ENCODE results near the gene PARVA.
"Not testable (repeated sequence)": the region's sequence is repeated elsewhere in the genome, so short reads cannot be mapped to it uniquely, and the experiment has no call there.

PARVA gene, protein sequence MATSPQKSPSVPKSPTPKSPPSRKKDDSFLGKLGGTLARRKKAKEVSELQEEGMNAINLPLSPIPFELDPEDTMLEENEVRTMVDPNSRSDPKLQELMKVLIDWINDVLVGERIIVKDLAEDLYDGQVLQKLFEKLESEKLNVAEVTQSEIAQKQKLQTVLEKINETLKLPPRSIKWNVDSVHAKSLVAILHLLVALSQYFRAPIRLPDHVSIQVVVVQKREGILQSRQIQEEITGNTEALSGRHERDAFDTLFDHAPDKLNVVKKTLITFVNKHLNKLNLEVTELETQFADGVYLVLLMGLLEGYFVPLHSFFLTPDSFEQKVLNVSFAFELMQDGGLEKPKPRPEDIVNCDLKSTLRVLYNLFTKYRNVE

DNA sequence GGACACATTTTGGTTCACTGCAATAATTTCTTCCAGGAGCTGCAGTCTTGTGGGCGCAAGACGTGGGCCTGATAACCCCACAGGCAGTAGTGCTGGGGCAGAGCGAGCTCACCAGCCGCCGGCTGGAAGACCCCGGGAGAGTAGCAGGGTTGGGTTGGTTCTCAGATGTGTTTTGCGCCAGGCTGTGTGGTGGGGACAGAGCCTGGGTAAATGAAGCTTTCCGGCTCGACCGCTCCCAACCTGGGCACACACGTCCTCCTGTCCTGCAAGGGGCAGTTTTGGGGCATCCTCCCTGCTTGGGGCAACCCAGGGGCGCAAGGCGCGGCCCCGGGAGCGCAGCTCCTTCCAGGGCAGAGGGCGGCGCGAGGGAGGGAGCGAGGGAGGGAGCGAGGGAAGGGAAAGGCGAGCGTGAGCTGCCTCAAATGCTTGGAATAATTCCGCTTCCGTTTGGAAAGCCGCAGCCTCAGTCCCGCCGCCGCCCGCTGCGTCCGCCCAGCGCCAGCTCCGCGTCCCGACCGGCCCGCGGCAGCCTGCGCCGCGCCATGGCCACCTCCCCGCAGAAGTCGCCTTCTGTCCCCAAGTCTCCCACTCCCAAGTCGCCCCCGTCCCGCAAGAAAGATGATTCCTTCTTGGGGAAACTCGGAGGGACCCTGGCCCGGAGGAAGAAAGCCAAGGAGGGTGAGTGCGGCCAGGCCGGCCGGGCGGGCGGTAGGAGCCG, at the start of gene PARVA:
Gene PARVA (plus strand): TSS at position 466 of the 718 bp plus-strand sequence. CDS start 77 bp downstream, at position 543.
- peak; percentile 69 for DNase-seq (ENCODE audit: low read depth)

DNA sequence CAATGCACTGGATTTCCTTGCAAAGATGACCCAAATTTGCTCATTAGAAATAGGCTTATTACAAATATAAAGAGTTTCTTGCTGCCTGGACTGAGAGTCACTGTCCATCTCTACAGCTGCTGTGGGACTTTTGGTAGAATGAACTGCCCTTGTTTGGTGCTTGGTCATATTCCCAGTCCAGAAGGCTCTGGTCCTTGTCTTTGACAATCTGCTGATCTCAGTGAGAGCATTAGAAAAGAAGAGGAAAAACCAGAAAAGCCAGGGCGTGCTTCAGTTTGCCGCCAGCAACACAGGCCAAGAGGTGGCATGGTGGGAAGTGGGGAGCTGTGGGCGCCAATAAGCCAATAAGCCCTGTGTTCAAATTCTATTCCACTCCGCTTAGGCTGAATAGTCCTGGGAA, 48.2 kb upstream of the PARVA start:
- DNase-seq (ENCODE audit: low read depth), result no peak

DNA sequence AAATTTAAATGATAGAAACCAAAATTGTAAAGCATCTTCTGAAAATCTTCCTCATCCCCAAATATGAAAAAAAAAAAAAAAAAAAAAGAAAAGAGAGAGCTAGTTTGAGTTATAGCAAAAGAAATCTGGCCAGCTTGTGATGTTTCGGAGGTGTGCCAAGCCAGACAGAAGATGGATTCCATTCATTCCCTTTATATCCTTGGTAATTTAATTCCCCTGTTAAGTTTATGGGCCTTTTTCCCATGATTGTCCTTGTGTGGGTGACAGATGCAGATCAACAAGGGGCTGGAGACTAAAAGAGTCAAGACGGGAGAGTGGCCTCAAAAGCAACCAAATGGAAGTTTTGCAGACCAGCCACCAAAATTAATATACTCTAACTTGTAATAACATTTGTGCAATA, 47.6 kb upstream of the PARVA start:
- no peak for DNase-seq (ENCODE audit: low read depth)

DNA sequence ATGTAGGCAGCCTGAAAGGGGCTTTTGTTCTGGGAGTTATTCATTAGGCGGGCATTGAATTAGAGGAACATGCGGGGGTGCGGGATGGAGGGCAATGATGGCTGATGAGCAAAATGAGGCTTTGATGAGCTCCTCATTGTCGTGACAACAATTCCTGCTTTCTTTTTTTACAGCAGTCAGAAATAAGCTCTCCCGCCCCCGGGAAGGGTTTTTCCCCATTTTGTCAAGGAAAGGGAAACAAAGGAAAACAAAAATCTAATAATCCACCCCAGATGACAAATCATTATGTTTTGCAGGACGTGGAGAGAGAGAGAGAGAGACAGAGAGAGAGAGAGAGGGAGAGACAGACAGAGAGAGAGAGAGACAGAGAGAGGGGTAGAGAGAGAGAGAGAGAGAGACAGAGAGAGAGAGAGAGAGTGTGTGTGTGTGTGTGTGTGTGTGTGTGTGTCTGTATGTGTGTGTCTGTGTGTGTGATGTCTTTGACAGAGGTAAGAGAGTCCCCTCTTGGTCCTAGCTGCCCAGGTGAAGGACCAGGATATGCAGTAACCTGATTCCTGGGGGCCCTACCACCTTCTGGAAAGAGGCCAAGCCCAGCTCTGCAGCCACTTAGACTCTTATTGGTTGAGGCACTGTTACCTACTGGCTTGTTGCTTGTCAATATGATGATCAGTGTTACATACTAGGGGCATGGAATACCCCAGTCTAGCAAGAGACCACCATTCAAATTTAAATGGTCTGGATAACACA, 46.7 kb upstream of the PARVA start:
- DNase-seq (ENCODE audit: low read depth), result no peak

DNA sequence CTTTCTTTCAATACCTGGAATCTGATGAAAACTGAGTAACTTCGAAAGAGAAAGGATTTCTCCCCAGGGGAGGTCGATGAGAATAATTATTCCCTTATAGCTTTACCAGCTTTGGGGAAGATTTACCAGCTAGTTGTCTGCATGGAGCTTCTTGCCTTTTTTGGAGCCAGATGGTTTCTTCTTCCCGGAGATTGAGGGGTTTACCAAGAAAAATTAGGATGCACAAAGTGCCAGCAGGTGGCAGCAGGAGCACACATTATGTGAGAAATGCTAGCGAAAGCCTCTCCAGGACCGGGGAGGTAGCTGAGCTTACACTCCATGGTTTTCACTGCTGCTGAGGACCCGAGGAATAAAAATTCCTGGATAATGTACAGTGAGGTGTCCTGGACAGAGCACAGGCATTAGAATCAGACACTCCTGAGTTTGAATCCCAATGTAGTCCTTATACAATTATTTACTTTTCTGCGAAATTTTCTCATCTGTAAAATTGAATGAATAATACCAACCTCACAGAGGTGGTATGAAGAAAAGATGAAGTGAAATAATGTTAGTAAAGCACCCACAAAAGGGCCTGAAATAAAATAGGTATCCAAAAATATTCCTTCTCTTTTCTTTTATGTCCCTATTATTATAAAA, 46.0 kb upstream of the PARVA start:
- peak; percentile 70 for DNase-seq (ENCODE audit: low read depth)

DNA sequence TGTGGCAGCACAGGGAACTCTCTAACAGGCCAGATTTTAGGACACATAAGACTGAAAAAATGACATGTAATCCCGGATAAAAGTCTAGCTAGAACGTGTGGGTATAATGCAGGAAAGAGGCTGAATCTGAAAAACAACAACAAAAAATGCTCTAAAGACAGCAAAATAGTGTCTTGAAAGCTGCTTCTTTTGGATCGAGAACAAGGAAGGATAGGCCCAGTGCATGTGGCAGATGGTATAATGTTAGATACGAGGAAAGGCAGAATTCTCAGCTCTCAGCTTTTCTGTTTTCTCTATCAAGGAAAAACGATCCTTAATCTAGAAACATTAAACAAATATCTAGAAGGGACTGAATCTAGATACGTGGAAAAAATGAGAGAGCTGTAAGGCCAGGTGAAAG, 33.8 kb upstream of the PARVA start:
- no peak for DNase-seq (ENCODE audit: low read depth)

DNA sequence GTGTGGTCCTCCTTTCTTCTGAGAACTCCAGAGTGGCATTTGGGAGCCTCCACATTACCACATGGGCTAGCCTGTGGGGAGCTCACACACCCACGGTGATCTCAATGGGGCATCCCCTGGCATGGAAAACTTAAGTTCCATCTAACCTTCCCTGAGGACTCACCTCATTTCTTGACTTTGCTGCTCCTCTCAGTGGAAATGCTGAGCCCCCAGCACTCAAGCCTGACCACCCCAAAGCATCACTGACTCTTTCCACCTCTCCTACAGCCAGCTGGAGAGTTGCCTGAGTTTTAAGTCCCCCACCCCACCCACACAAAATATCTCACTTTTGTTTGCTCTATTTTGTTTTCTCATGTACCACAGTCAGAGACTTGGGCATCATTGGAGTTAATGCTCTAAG, 23.8 kb upstream of the PARVA start:
- no peak for DNase-seq (ENCODE audit: low read depth)

DNA sequence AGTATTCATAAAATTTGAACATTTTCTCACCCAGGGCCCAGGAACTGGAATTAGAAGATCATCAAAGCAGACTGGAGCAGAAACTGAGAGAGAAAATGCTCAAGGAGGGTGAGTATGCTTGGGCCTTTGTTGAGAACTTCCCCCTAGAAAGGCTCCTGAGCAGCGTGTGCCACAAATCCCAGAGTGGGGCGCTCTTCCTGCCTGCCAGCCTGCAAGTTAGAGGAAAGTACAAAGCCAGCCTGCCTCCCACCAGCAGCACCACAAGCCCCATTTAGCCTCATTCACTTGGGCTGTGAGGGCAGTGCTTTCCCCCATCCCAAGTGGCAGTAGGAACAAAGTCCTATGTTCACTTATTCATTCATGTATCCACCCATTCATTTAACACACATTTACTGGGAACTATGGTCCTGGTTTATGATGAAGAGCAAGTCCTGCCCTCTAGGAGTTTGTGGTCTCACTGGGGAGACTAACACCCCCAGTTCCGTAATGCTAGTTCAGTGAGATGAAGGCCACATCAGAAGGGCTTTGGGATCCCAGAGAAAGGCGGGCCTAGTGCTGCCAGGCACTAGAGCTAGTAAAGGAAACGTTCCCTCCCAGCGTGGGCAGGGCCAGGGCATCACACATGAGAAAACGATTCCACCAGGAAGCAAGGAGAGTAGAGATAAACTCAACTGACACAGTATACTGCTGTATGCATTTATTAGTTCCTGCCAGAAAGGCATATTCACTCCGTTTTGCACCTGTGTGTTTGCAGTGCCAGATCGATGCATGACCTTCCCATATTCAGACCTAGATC, 22.4 kb upstream of the PARVA start:
- no peak for DNase-seq (ENCODE audit: low read depth)

DNA sequence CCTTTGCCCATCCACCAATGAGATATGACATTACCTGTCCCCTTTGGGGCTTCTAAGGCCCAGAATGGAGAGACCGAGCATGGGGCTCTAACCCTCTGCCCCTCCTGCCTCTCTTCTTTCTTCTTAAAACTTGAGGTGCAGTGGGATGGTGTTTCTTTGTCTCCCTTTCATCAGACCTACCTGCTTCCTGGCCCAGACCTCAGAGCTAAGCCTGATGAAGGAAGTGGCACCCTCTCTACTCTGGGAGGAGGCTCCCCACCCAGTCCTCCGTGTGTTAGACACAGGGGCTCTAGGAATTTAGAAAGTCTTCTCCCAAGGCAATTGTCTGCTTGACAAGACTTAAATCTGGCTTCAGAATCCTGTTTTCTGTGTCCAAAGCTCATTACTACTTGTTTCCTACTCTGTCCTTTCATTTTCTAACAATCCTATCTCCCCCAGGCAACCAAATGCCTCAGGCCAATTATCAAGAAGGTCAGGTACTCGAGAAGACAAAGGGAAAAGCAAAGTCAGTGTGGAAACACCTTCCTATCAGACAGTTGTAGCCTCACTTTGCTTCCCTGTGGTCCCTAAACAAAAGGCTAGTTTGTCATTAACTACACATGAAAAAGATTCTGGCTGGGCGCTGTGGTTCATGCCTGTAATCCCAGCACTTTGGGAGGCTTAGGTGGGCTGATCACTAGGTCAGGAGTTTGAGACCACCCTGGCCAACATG, 20.3 kb upstream of the PARVA start:
- no peak for DNase-seq (ENCODE audit: low read depth)

DNA sequence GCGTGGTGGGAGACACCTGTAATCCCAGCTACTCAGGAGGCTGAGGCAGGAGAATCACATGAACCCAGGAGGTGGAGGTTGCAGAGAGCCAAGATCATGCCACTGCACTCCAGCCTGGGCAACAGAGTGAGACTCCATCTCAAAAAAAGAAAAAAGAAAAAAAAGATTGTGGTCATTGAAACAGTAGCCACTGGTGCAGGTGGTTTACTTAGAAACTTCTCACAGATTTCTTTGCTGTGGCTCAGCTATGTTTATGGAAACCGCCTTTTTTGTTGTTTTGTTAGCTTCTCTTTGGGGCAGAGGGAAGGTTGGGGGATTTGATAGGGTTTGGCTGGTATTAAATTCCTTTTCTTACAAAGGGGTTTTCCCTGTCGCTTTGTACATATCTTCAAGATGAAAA, 19.7 kb upstream of the PARVA start:
- DNase-seq (ENCODE audit: low read depth), result not testable (repeated sequence)

DNA sequence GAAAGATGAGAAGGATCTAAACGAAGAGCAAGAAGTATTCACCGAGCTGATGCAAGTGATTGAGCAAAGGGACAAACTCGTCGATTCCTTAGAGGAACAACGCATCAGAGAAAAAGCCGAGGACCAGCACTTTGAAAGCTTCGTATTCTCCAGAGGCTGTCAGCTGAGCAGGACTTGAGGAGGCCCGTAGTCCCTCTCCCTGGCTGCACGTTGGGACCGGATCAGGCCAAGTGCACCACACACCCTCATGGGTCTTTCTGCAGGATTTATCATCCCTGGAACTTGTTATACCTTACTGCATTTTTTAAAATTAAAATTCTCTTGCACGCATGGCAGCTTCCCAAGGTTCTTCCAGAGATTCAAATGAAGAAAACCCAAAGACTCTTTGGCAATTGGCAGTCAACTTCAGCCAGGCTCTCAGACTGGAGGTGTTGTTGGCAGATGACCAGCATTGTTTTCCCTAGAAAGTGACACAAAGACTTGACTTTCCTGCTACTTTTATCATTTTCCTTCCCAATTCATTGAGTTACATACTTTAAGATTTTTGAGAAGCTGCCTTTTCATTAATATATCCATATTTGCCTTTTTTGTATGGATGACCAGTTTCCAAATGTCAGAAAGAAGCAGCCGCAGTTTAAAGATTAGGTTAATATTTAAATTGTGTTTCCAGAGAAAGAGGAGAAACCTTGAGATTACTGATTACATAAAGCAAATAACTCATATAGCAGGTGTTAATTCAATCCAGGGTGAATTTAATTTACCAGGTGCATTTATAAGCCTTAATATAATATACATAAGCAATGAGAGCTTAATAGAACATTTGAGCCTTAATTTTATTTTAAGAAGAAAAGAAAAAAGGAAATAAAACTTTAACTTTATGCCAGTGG, 18.8 kb upstream of the PARVA start:
- no peak for DNase-seq (ENCODE audit: low read depth)

DNA sequence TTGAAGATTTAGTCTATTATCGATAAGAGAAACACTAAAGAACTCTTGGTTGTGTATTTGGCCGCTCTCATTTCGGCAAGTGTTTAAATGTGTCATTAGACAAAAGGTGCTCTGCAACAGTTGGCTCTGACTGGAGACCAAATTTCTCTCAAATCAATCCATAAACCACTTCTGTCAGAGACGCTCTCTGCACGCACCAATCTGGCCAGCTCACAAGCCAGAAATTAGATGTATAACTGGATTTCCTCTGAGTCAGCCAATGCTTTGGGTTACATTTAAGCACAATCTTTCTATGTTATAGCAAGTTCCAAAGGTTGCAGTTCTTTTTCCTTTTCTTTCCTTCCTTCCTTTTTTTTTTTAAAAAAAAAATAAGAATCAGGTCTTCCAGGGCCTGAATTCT, 17.6 kb upstream of the PARVA start:
- no peak for DNase-seq (ENCODE audit: low read depth)

DNA sequence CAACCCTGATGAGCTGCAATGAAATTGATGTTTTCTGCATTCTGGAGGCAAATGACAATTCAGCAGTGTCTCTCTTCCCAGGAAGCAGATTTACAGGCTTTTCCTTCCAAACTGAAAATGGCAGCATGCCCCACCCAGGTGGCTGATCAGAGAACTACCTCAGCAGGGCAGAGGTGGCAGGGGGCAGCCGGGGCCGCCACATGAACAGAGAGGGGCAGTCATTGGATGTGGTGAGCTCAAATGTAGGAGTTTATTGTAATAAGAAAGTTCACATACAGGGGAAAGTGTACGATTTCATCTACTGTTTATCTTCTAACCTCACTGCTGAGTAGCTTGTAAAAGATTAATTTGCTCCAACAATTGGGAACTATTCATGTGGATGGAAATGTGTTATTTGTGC, 15.7 kb upstream of the PARVA start:
- no peak for DNase-seq (ENCODE audit: low read depth)

DNA sequence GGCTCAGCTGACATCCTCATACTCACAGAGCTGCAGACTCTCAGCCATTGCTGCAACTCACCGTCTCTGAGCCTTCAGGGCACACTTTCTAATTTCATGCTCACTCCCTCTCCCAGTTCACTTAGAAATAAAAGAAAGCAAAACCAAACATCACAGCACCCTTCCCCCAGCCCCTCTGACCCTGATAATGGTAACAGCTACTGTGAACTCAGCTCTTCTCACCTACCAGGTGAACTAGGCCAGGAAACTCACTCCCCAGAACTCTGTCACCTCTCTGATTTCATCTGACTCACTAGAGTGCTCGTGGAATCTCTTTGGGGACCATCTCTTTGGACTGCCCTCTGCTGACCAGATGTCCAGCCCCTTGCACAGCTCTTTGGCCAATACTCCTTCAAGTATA, 14.5 kb upstream of the PARVA start:
- no peak for DNase-seq (ENCODE audit: low read depth)

DNA sequence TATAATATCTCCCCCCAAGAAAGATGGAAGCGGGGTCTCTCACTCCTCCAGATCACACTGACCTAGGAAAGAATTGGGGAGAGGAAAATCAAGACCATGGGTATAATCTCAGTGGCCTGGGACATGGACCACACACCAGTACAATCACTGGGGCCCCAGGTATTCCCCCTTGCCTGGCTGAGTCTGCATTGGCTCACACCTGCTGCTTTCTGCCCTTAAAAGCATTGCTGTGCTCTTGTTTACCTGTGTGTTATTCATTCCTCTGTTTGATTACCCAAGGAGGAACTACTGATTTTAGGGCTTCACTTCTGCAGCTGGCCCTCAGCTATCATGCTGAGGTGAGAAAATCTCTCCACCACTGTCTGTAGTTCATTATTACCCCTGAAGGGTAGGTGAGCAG, 14.0 kb upstream of the PARVA start:
- DNase-seq (ENCODE audit: low read depth), result no peak

DNA sequence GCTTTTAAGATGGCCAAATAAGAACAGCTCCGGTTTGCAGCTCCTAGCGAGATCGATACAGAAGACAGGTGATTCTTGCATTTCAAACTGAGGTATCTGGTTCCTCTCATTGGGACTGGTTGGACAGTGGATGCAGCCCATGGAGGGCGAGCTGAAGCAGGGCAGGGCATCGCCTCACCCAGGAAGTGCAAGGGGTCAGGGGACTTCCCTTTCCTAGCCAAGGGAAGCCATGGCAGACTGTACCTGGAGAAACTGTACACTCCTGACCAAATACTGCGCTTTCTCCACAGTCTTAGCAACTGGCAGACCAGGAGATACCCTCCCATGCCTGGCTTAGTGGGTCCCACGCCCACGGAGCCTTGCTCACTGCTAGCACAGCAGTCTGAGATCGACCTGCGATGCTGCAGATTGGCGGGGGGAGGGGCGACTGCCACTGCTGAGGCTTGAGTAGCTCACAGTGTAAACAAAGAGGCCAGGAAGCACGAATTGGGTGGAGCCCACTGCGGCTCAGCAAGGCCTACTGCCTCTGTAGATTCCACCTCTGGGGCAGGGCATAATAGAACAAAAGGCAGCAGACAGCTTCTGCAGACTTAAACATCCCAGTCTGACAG, 11.3 kb upstream of the PARVA start:
- DNase-seq (ENCODE audit: low read depth), result not testable (repeated sequence)

DNA sequence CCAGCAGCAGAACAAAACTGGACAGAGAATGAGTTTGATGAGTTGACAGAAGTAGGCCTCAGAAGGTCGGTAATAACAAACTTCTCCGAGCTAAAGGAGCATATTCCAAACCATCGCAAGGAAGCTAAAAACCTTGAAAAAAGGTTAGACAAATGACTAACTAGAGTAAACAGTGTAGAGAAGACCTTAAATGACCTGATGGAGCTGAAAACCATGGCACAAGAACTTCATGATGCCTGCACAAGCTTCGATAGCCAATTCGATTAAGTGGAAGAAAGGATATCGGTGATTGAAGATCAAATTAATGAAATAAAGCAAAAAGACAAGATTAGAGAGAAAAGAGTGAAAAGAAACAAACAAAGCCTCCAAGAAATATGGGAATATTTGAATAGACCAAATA, 10.3 kb upstream of the PARVA start:
- DNase-seq (ENCODE audit: low read depth), result not testable (repeated sequence)

DNA sequence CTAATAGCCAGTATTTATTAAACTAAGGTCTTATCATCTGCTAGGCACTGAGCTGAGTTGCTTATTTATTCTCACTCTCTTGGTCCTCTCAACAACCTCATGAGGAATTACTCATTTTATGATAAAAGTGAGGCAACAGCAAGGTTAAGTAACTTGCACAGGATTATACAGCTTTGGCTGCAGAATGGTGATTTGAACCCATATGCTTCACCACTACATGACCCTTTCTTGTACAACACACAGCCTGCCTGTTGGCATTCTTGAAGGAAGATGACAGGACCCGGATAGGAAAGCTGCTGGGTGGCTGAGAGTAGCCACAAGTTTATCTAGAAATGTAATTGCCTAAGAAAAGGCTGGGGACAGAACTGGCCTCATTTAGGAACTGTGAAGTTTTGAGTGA, 5.3 kb upstream of the PARVA start:
- no peak for DNase-seq (ENCODE audit: low read depth)

DNA sequence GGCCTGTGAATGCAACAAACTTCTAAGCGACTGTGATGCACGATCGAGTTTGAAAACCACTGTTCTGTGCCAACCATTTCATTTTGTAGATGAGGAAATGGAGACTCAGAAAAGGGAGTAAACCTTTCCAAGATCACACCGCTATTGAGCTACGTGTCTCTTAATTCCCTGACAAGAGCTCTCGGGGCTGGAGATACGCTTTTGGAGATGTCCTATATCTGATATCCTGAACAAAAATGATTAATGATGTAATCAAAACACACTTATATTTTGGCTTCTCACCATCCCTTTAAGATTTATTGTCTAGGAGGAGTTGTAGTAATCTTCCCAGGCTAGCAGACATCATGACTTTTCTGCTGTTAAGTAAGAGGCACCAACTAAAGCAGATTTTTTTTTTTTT, 1.7 kb upstream of the PARVA start:
- no peak for DNase-seq (ENCODE audit: low read depth)
